HG03159 (cell line): ENCODE results near the gene PRKAR1A.
"Not testable (repeated sequence)": the region's sequence is repeated elsewhere in the genome, so short reads cannot be mapped to it uniquely, and the experiment has no call there.

ENCODE experiments used
- ATAC-seq: cut with Tn5 transposase; IDR thresholded peaks from one replicate; pipeline ENCODE4 v1.9.1; 2021; ENCODE audit warnings: mild to moderate bottlenecking, moderate library complexity; ENCODE audit not compliant: unreplicated experiment

PRKAR1A gene

GRCh38 chr17:68509141-68510057 lies 2.8 kb upstream of the PRKAR1A start:
- ATAC-seq: no peak

GRCh38 chr17:68511254-68511670 lies 968 bp upstream of the PRKAR1A start:
- no peak for ATAC-seq

- ATAC-seq: peak; percentile 45
Measured at GRCh38 chr17:68511671-68512246, 471 bp upstream of the PRKAR1A start.

GRCh38 chr17:68512960-68513474 lies 787 bp downstream of the PRKAR1A start:
- no peak for ATAC-seq

GRCh38 chr17:68513932-68514331 lies 1.7 kb downstream of the PRKAR1A start:
- ATAC-seq: no peak

- no peak for ATAC-seq
Measured at GRCh38 chr17:68514831-68515635, 2.8 kb downstream of the PRKAR1A start.

- no peak for ATAC-seq
Measured at GRCh38 chr17:68516732-68517131, 4.5 kb downstream of the PRKAR1A start.

GRCh38 chr17:68517605-68518004 lies 5.4 kb downstream of the PRKAR1A start:
- not testable (repeated sequence) for ATAC-seq

GRCh38 chr17:68518063-68518815 lies 6.0 kb downstream of the PRKAR1A start:
- no peak for ATAC-seq

GRCh38 chr17:68519051-68519450 lies 6.8 kb downstream of the PRKAR1A start:
- ATAC-seq: not testable (repeated sequence)

- no peak for ATAC-seq
Measured at GRCh38 chr17:68519911-68520310, 7.7 kb downstream of the PRKAR1A start.

- no peak for ATAC-seq
Measured at GRCh38 chr17:68522266-68522665, 10.0 kb downstream of the PRKAR1A start.

- no peak for ATAC-seq
Measured at GRCh38 chr17:68526548-68526947, 14.3 kb downstream of the PRKAR1A start.

GRCh38 chr17:68527314-68527713 lies 15.1 kb downstream of the PRKAR1A start:
- ATAC-seq: no peak

- no peak for ATAC-seq
Measured at GRCh38 chr17:68531252-68531651, 19.0 kb downstream of the PRKAR1A start.

- no peak for ATAC-seq
Measured at GRCh38 chr17:68532826-68533225, 20.6 kb downstream of the PRKAR1A start.

GRCh38 chr17:68533887-68534694 lies 21.9 kb downstream of the PRKAR1A start:
- no peak for ATAC-seq

GRCh38 chr17:68534695-68535088 lies 22.5 kb downstream of the PRKAR1A start:
- ATAC-seq: no peak

GRCh38 chr17:68535922-68536321 lies 23.7 kb downstream of the PRKAR1A start:
- ATAC-seq: no peak
